ENCODE results near the gene TMEM205. TPM values are rescaled to one million over a fixed set of nuclear protein-coding genes. Genes with fewer than 3 reads are reported as not detected.
A peak's percentile ranks its signal among the peaks of the same experiment; 100 is the strongest.

Gene TMEM205
- total RNA-seq, 1 donor from 2014 or later, result 70.6 TPM

DNA sequence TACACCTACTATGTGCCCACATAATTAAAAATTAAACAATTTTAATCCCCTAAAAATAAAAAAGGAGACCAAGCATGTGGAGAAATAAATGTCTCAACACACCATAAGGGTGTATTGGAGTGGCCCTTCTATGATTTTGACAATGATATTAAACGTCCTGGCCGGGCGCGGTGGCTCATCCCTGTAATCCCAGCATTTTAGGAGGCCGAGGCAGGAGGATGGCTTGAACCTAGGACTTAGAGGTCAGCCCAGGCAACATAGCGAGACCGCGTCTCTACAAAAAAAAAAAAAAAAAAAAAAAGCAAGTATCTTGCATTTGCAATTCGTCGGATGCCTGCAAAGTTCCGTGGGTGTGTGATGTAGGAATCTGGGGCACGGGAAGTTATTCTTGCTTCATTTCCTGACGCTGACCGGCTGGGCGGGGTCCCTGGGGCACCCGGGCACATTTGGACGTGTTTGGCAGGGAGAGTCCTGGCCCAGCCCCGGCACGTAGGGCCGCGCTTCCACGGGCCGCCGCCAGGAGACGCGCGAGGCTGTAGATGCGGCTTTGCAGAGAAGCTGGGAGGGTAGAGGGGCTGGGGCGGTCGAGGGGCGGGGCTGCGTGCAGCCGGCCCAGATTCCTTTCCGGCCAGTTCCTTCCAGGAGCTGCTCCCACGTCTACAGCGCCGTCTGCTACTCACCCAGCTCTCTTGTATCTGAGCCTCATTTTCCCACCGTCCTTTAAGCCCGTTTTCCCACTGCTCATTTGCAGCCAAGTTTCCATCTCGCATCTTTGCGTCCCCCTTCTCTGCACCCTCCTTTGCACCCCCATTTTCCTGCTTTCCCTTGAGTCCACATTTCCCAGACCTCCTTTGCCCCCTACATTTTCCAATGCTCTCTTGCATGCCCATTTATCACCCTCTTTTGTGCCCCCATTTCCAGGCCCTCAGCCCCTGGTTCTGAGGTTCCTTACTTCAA, 52.4 kb downstream of the TMEM205 start:
- no peaks in the 10 kb centered on the region for H3K36me3 ChIP-seq (ENCODE audit: control insufficient read depth, insufficient read depth, low read length)
- H3K27me3 ChIP-seq (ENCODE audit: control insufficient read depth, insufficient read depth, low read length), result no peaks in the 10 kb centered on the region
- no peak for FAIRE-seq
- TF ChIP-seq CTCF (IDR thresholded peaks at IDR 0.05; ENCODE audit: insufficient read depth, low read length, severe bottlenecking), result peak; percentile 97
- peak; percentile 90 for DNase-seq (ENCODE audit: low read depth)
- no peak overlapping the region for H3K4me3 ChIP-seq (ENCODE audit: low read depth, low read length)

Other genes starting within 250 kb of the TMEM205 start
- gene SPC24, start 190.5 kb downstream of the TMEM205 start, total RNA-seq, result 1.6 and 1.7 TPM in 2 replicates
- gene KANK2, start 148.7 kb downstream of the TMEM205 start, total RNA-seq, result 10.2 and 10.8 TPM in 2 replicates
- not detected in 2 replicates for gene ANGPTL8, start 106.6 kb downstream of the TMEM205 start, total RNA-seq
- 10.5 and 21.4 TPM in 2 replicates for gene DOCK6, start 83.7 kb downstream of the TMEM205 start, total RNA-seq
- gene TSPAN16, start 50.1 kb downstream of the TMEM205 start, total RNA-seq, result not detected in 2 replicates
- 37.4 and 88.3 TPM in 2 replicates for gene RAB3D, start 6.6 kb downstream of the TMEM205 start, total RNA-seq
- 7.9 and 11.1 TPM in 2 replicates for gene CCDC159, start 251 bp upstream of the TMEM205 start, total RNA-seq
- 1.8 and 6.0 TPM in 2 replicates for gene PLPPR2, start 9.2 kb upstream of the TMEM205 start, total RNA-seq
- gene SWSAP1, start 28.4 kb upstream of the TMEM205 start, total RNA-seq, result 0.53 and 0.90 TPM in 2 replicates
- 0.26 and 1.0 TPM in 2 replicates for gene EPOR, start 38.0 kb upstream of the TMEM205 start, total RNA-seq
- gene RGL3, start 73.0 kb upstream of the TMEM205 start, total RNA-seq, result 0.26 TPM in 2 replicates
- gene ODAD3, start 88.9 kb upstream of the TMEM205 start, total RNA-seq, result not detected in 2 replicates
- 67.9 and 75.8 TPM in 2 replicates for gene PRKCSH, start 89.4 kb upstream of the TMEM205 start, total RNA-seq
- gene ELAVL3, start 134.8 kb upstream of the TMEM205 start, total RNA-seq, result not detected in 2 replicates
- gene ZNF653, start 159.6 kb upstream of the TMEM205 start, total RNA-seq, result 5.3 and 8.3 TPM in 2 replicates
- gene ECSIT, start 182.9 kb upstream of the TMEM205 start, total RNA-seq, result 27.7 and 57.4 TPM in 2 replicates
- not detected in 2 replicates for gene CNN1, start 192.6 kb upstream of the TMEM205 start, total RNA-seq
- gene ELOF1, start 213.0 kb upstream of the TMEM205 start, total RNA-seq, result 20.3 and 30.7 TPM in 2 replicates
- gene ACP5, start 231.4 kb upstream of the TMEM205 start, total RNA-seq, result 24.5 and 26.2 TPM in 2 replicates